ENCODE results near the gene RUSC1.

RUSC1 gene

GRCh38 chr1:155325603-155325893, 4.9 kb downstream of the RUSC1 start:
- ChIA-PET POLR2A (interaction anchor here (1.0 to 4.4 kb wide), 5 partner anchors 49 to 99 kb away, joined by 3 to 32 read pairs (median 4); partner anchors contain the start of genes CLK2 and SCAMP3), CTCF (interaction anchor here (0.6 to 8.4 kb wide), 6 partner anchors 15 to 245 kb away, joined by 3 to 77 read pairs (median 4); no protein-coding TSS in a partner anchor)
- H3K36me3 ChIP-seq (ENCODE audit: control insufficient read depth in 2 of 2, insufficient read depth in 1 of 2, low read length in 2 of 2), result peaks cover 14 to 57% of the 10 kb centered on the region in 2 experiments
- H3K4me3 ChIP-seq (ENCODE audit: low read depth, low read length), result peak overlapping the region; percentile 86
- peak overlapping the region; percentile 65; the same call in 1 of the 2 replicates for H3K27ac ChIP-seq (ENCODE audit: extremely low read depth, low read depth, low read length)
- H3K9me3 ChIP-seq (ENCODE audit: control insufficient read depth, insufficient read depth, low read depth, low read length), result no peaks in the 10 kb centered on the region
- 0 out of 2 replicates have a peak, but pooled peaks cover 3% of the 10 kb centered on the region for H3K4me1 ChIP-seq (ENCODE audit: control insufficient read depth, insufficient read depth, low read length)
- TF ChIP-seq ZFP37 (tag by site-specific recombination; IDR thresholded peaks at IDR 0.05), result no peak
- TF ChIP-seq ZNF426 (tag by site-specific recombination; IDR thresholded peaks at IDR 0.05), result no peak
- no peak for TF ChIP-seq HOXC10 (CRISPR knock-in tag; IDR thresholded peaks at IDR 0.05)
- TF ChIP-seq ZEB2 (tag by site-specific recombination; IDR thresholded peaks at IDR 0.05), result no peak
- TF ChIP-seq YY2 (tag by site-specific recombination; IDR thresholded peaks at IDR 0.05), result no peak
- TF ChIP-seq MZF1 (tag by site-specific recombination; IDR thresholded peaks at IDR 0.05; ENCODE audit: borderline replicate concordance), result no peak
- TF ChIP-seq ZNF37A (tag by site-specific recombination; IDR thresholded peaks at IDR 0.05), result no peak
- no peak for TF ChIP-seq ZSCAN18 (tag by site-specific recombination; IDR thresholded peaks at IDR 0.05)
- no peak for TF ChIP-seq GFI1B (tag by site-specific recombination; IDR thresholded peaks at IDR 0.05)
- TF ChIP-seq ZNF843 (tag by site-specific recombination; IDR thresholded peaks at IDR 0.05), result no peak
- TF ChIP-seq ZNF133 (tag by site-specific recombination; IDR thresholded peaks at IDR 0.05), result no peak
- no peak for TF ChIP-seq BCL11B (tag by site-specific recombination; IDR thresholded peaks at IDR 0.05; ENCODE audit: low read depth)
- TF ChIP-seq ZNF521 (tag by site-specific recombination; IDR thresholded peaks at IDR 0.05), result no peak
- TF ChIP-seq ZFP69B (tag by site-specific recombination; IDR thresholded peaks at IDR 0.05), result no peak
- no peak for TF ChIP-seq ATF2 (tag by site-specific recombination; IDR thresholded peaks at IDR 0.05; ENCODE audit: low read depth)
- no peak for TF ChIP-seq ZNF626 (tag by site-specific recombination; IDR thresholded peaks at IDR 0.05)
- no peak for TF ChIP-seq GLIS1 (tag by site-specific recombination; IDR thresholded peaks at IDR 0.05)

GRCh38 chr1:155326020-155326526, 5.4 kb downstream of the RUSC1 start:
- ChIA-PET CTCF (interaction anchor here (0.6 to 8.4 kb wide), 2 partner anchors 76 to 154 kb away, joined by 6 to 77 read pairs; no protein-coding TSS in a partner anchor), POLR2A (interaction anchor here (0.5 kb wide), 1 partner anchor 16 kb away, joined by 3 read pairs; no protein-coding TSS in a partner anchor)
- 0 out of 2 replicates have a peak, but pooled peaks cover 3% of the 10 kb centered on the region for H3K4me1 ChIP-seq (ENCODE audit: control insufficient read depth, insufficient read depth, low read length)
- H3K27ac ChIP-seq (ENCODE audit: extremely low read depth, low read depth, low read length), result peak overlapping the region; percentile 65
- peaks cover 14 to 57% of the 10 kb centered on the region in 2 experiments for H3K36me3 ChIP-seq (ENCODE audit: control insufficient read depth in 2 of 2, insufficient read depth in 1 of 2, low read length in 2 of 2)
- H3K9me3 ChIP-seq (ENCODE audit: control insufficient read depth, insufficient read depth, low read depth, low read length), result no peaks in the 10 kb centered on the region
- TF ChIP-seq ZNF341 (tag by site-specific recombination; IDR thresholded peaks at IDR 0.05; ENCODE audit: low read depth) (peak; percentile 90), SP2 (tag by site-specific recombination; IDR thresholded peaks at IDR 0.05) (peak; percentile 42), ZBTB17 (tag by site-specific recombination; IDR thresholded peaks at IDR 0.05) (peak; percentile 41; the same call in 1 of the 2 replicates), ZNF221 (tag by site-specific recombination; IDR thresholded peaks at IDR 0.05; ENCODE audit: borderline replicate concordance) (no peak)
- H3K4me3 ChIP-seq (ENCODE audit: low read depth, low read length), result no peak overlapping the region
